ENCODE results near the gene PSMC2.
"Not testable (repeated sequence)": the region's sequence is repeated elsewhere in the genome, so short reads cannot be mapped to it uniquely, and the experiment has no call there.

- not testable (repeated sequence) for TF ChIP-seq TAF1, POLR2A, POLR2AphosphoS5, SPI1 (IDR thresholded peaks at IDR 0.05; ENCODE audit: low read depth, low read length)
These were observed 58.6 kb downstream of the PSMC2 start for GRCh38 chr7:103405789-103406613.

Measured in GM12891 (cell line).